Stimulated activated CD4-positive, alpha-beta T cell treated with anti-CD3 and anti-CD28 coated beads, Interleukin-12 subunit alpha, Interleukin-12 subunit beta, amount 100 ng/mL, for 48 hours (primary cell): ENCODE measurements around the gene NRCAM.
A peak's percentile ranks its signal among the peaks of the same experiment; 100 is the strongest.

ENCODE experiments used
- DNase-seq, 3 donors: peaks; one replicate each; pipeline ENCODE4 v3.0.0-alpha.2; 2020; ENCODE audit warnings: low read depth in 2 of 3, low spot score in 1 of 3

Gene NRCAM

GRCh38 chr7:108211382-108212201, 244.6 kb downstream of the NRCAM start:
- no peak for DNase-seq

GRCh38 chr7:108210796-108211195, 245.4 kb downstream of the NRCAM start:
- DNase-seq: no peak

GRCh38 chr7:108205311-108205710, 250.9 kb downstream of the NRCAM start:
- no peak for DNase-seq

GRCh38 chr7:108204281-108204796, 251.9 kb downstream of the NRCAM start:
- DNase-seq: no peak

GRCh38 chr7:108203537-108203936, 252.7 kb downstream of the NRCAM start:
- DNase-seq: no peak

GRCh38 chr7:108202743-108203142, 253.5 kb downstream of the NRCAM start:
- no peak for DNase-seq

- DNase-seq: no peak
Measured at GRCh38 chr7:108201766-108202165, 254.5 kb downstream of the NRCAM start.

- no peak for DNase-seq
Measured at GRCh38 chr7:108200326-108200725, 255.9 kb downstream of the NRCAM start.

- no peak for DNase-seq
Measured at GRCh38 chr7:108197371-108198091, 258.7 kb downstream of the NRCAM start.

- DNase-seq: no peak
Measured at GRCh38 chr7:108196004-108196403, 260.2 kb downstream of the NRCAM start.

- no peak for DNase-seq
Measured at GRCh38 chr7:108193594-108194498, 262.4 kb downstream of the NRCAM start.

GRCh38 chr7:108190891-108191290, 265.3 kb downstream of the NRCAM start:
- no peak for DNase-seq

GRCh38 chr7:108189733-108190388, 266.4 kb downstream of the NRCAM start:
- no peak for DNase-seq

GRCh38 chr7:108188724-108189123, 267.5 kb downstream of the NRCAM start:
- no peak for DNase-seq

GRCh38 chr7:108181073-108181985, 274.9 kb downstream of the NRCAM start:
- DNase-seq: peak in 1 of 3 donors; percentile 42

GRCh38 chr7:108178398-108178797, 277.8 kb downstream of the NRCAM start:
- DNase-seq: no peak

GRCh38 chr7:108171164-108171563, 285.1 kb downstream of the NRCAM start:
- DNase-seq: no peak

- no peak for DNase-seq
Measured at GRCh38 chr7:108170251-108170650, 286.0 kb downstream of the NRCAM start.

GRCh38 chr7:108167460-108167859, 288.8 kb downstream of the NRCAM start:
- DNase-seq: no peak

- no peak for DNase-seq
Measured at GRCh38 chr7:108166687-108167086, 289.5 kb downstream of the NRCAM start.
